ENCODE data around the gene CNMD.

- TF ChIP-seq CTCF (IDR thresholded peaks at IDR 0.05) (no peak), EZH2 (IDR thresholded peaks at IDR 0.05) (no peak)
Measured at GRCh38 chr13:52775511-52775910, 35.9 kb upstream of the CNMD start.
